SU-DHL-6 (cell line): Measurements from ENCODE around the gene ALDH1A1.

Experiments
- H2AFZ ChIP-seq: fragments of 200-600 bp; sonication (generic); 2 replicates; pipeline ENCODE4 v1.6.1; 2014; ENCODE audit warnings: low read depth, mild to moderate bottlenecking, moderate library complexity, mixed read lengths, antibody characterized with exemption, low read length; ENCODE audit not compliant: severe bottlenecking
- H3F3A ChIP-seq: fragments of 200-600 bp; shearing (Covaris generic); 2 replicates; pipeline ENCODE4 v1.6.0; 2016; ENCODE audit warnings: antibody characterized with exemption, mild to moderate bottlenecking; ENCODE audit not compliant: insufficient read depth
- H3K27ac ChIP-seq: fragments of 200-600 bp; sonication (generic); 2 replicates; pipeline ENCODE4 v1.5.1; 2016; ENCODE audit warnings: low read depth, mild to moderate bottlenecking, low read length, moderate library complexity, mixed read lengths
- H3K27me3 ChIP-seq: fragments of 200-600 bp; sonication (generic), shearing (Covaris generic); 2 replicates; pipeline ENCODE4 v1.6.0; 2014; ENCODE audit warnings: mild to moderate bottlenecking, low read length
- H3K36me3 ChIP-seq: fragments of 200-600 bp; sonication (generic); 2 replicates; pipeline ENCODE4 v1.6.1; 2014; ENCODE audit warnings: mild to moderate bottlenecking, low read length, mixed read lengths
- H3K4me2 ChIP-seq: fragments of 300-600, 200-600 bp; shearing (Covaris generic), sonication (generic); 2 replicates; pipeline ENCODE4 v1.6.0; 2014; ENCODE audit warnings: low read length, low read depth, mild to moderate bottlenecking; ENCODE audit not compliant: poor library complexity, severe bottlenecking
- H3K4me3 ChIP-seq: fragments of 200-600 bp; sonication (generic); 2 replicates; pipeline ENCODE4 v1.5.1; 2014; ENCODE audit warnings: antibody characterized with exemption, low read length, mild to moderate bottlenecking, mixed read lengths; ENCODE audit not compliant: insufficient read depth, poor library complexity, severe bottlenecking
- H3K79me2 ChIP-seq: fragments of 200-600 bp; sonication (generic); 2 replicates; pipeline ENCODE4 v1.6.1; 2014; ENCODE audit warnings: mild to moderate bottlenecking, low read length, moderate library complexity; ENCODE audit not compliant: insufficient read depth
- H3K9ac ChIP-seq: fragments of 200-600 bp; sonication (generic); 2 replicates; pipeline ENCODE4 v1.7.0; 2014; ENCODE audit warnings: mild to moderate bottlenecking, low read length
- H3K9me2 ChIP-seq: fragments of 200-600 bp; sonication (generic); replicated peaks from 2 replicates; pipeline ENCODE4 v1.6.1; 2014; ENCODE audit warnings: low read length; ENCODE audit not compliant: insufficient read depth
- H3K9me3 ChIP-seq: fragments of 200-600 bp; sonication (generic); 2 replicates; pipeline ENCODE4 v1.6.1; 2014; ENCODE audit warnings: low read length, mixed read lengths; ENCODE audit not compliant: insufficient read depth
- H4K20me1 ChIP-seq: fragments of 200-600 bp; sonication (generic); 2 replicates; pipeline ENCODE4 v1.6.1; 2014; ENCODE audit warnings: low read depth, mild to moderate bottlenecking, antibody characterized with exemption, low read length, moderate library complexity, mixed read lengths
- CTCF ChIP-seq: fragments of 200-600 bp; sonication (generic); IDR thresholded peaks from one replicate; pipeline ENCODE4 v1.5.1; 2017; ENCODE audit warnings: antibody characterized with exemption, mild to moderate bottlenecking, low read length, moderate library complexity; ENCODE audit not compliant: insufficient read depth, poor library complexity, severe bottlenecking
- EZH2phosphoT487 ChIP-seq: fragments of 200-600 bp; sonication (generic), shearing (Covaris generic); conservative IDR thresholded peaks from 2 replicates; pipeline ENCODE4 v1.6.1; 2018; ENCODE audit warnings: mild to moderate bottlenecking, antibody characterized with exemption, low read length, moderate library complexity, mixed read lengths

Gene ALDH1A1

GRCh38 chr9:72931437-72931836, 21.4 kb downstream of the ALDH1A1 start:
- H4K20me1 ChIP-seq: no peaks in the 10 kb centered on the region
- H3K9me3 ChIP-seq: no peaks in the 10 kb centered on the region
- no peaks in the 10 kb centered on the region for H3K79me2 ChIP-seq
- H3K27ac ChIP-seq: no peak overlapping the region
- H3K27me3 ChIP-seq: no peaks in the 10 kb centered on the region
- H3K9ac ChIP-seq: no peak overlapping the region
- no peak for TF ChIP-seq CTCF
- TF ChIP-seq EZH2phosphoT487: no peak
- H3K9me2 ChIP-seq: no peaks in the 10 kb centered on the region
- no peak overlapping the region for H3K4me2 ChIP-seq
- H3F3A ChIP-seq: no peaks in the 10 kb centered on the region
- no peaks in the 10 kb centered on the region for H3K36me3 ChIP-seq
- no peak overlapping the region for H3K4me3 ChIP-seq
- no peak overlapping the region for H2AFZ ChIP-seq

DNA sequence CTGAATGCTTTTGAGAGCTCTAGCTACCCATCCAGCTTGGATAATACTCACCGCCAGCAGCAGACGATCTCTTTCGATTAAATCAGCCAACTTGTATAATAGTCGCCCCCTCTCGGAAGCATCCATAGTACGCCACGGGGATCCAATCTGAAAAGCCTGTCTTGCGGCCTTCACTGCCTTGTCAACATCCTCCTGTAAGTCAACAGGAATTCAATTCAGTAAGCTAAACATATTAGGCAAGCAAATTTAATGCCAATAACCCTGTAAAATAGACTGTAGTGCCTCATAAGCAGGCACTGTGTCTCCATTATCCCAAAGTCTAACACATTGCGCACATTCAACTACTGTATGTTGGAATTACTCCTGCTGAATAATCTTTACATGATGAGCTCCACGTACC, 22.0 kb downstream of the ALDH1A1 start:
- TF ChIP-seq CTCF: no peak
- TF ChIP-seq EZH2phosphoT487: no peak
- Histone ChIP-seq H3K27ac (no peak overlapping the region), H3K27me3 (no peaks in the 10 kb centered on the region), H3K9me3 (no peaks in the 10 kb centered on the region), H3K4me3 (no peak overlapping the region), H2AFZ (no peak overlapping the region), H3K36me3 (no peaks in the 10 kb centered on the region), H3K9me2 (no peaks in the 10 kb centered on the region), H3K9ac (no peak overlapping the region), H3K4me2 (no peak overlapping the region), H3F3A (no peaks in the 10 kb centered on the region), H3K79me2 (no peaks in the 10 kb centered on the region), H4K20me1 (no peaks in the 10 kb centered on the region)

- no peaks in the 10 kb centered on the region for H3K9me2 ChIP-seq
- H3F3A ChIP-seq: no peaks in the 10 kb centered on the region
- H3K9me3 ChIP-seq: no peaks in the 10 kb centered on the region
- H3K36me3 ChIP-seq: no peaks in the 10 kb centered on the region
- H2AFZ ChIP-seq: no peak overlapping the region
- H3K4me2 ChIP-seq: no peak overlapping the region
- H3K27ac ChIP-seq: no peak overlapping the region
- H3K9ac ChIP-seq: no peak overlapping the region
- no peaks in the 10 kb centered on the region for H3K79me2 ChIP-seq
- no peak overlapping the region for H3K4me3 ChIP-seq
- H4K20me1 ChIP-seq: no peaks in the 10 kb centered on the region
- no peak for TF ChIP-seq EZH2phosphoT487
- H3K27me3 ChIP-seq: no peaks in the 10 kb centered on the region
These were observed 23.3 kb downstream of the ALDH1A1 start for GRCh38 chr9:72929542-72929941.

DNA sequence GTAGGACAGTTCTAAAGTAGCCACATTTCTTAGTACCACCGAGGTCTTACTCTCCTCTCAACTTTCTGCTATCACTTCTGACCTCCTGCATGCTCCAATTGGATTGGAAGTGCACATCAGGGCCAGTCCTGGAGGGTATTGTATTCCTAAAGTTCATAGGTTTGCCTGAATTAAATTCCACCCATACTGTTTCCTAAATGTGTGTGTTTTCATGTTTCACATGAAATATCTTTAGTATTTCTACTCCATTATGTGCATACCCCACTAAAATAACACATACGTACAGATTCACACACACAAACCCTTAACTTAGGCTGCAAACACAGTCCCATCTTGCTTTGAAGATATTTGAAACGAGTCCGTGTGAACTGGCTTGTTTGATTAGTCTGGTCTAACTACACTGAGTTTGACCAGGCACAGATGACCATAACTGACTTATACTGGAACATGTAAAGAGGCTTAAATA, 24.8 kb downstream of the ALDH1A1 start:
- Histone ChIP-seq H3K27me3 (no peaks in the 10 kb centered on the region), H3F3A (no peaks in the 10 kb centered on the region), H3K79me2 (no peaks in the 10 kb centered on the region), H3K9me3 (no peaks in the 10 kb centered on the region), H3K4me2 (no peak overlapping the region), H3K4me3 (no peak overlapping the region), H3K36me3 (no peaks in the 10 kb centered on the region), H3K27ac (no peak overlapping the region), H3K9ac (no peak overlapping the region), H4K20me1 (no peaks in the 10 kb centered on the region), H3K9me2 (no peaks in the 10 kb centered on the region), H2AFZ (no peak overlapping the region)
- TF ChIP-seq CTCF (no peak), EZH2phosphoT487 (no peak)
